HCT116 (cell line): ENCODE results near the gene MADD.

ENCODE experiments used
- EZH2 ChIP-seq: fragments of 200-600 bp; sonication (generic); IDR thresholded peaks from 2 replicates; pipeline ENCODE4 v1.6.1; 2017; ENCODE audit warnings: antibody characterized with exemption, mixed run types
- TF ChIP-seq, protein P1 (sequence below): IDR thresholded peaks from 2 replicates; pipeline ENCODE4 v1.6.1; 2012

DNA sequence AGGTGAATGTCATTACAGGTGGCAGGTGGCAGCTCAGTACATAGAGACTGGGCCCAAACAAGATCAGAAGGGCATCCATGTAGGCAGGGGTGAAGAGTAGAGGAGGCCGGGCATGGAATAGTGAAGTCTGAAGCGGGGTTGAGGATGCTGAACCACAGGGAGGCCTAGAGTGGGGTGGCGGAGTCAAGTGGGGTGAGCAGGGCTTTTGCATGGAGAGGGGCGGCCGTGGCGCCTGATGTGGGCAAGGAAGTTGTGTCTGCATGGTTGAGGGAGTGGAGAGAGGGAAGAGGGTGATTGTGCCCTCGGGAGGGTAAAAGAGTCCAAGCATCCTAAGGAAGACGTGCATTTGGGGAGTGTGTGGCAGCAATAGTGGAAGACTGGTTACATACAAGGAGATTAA lies 40.8 kb upstream of the MADD start:
- TF ChIP-seq EZH2 = no peak
- TF ChIP-seq, protein P1, sequence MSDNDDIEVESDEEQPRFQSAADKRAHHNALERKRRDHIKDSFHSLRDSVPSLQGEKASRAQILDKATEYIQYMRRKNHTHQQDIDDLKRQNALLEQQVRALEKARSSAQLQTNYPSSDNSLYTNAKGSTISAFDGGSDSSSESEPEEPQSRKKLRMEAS = no peak
